ENCODE results near the gene PTPRK.
A peak's percentile ranks its signal among the peaks of the same experiment; 100 is the strongest.

The PTPRK gene

DNA sequence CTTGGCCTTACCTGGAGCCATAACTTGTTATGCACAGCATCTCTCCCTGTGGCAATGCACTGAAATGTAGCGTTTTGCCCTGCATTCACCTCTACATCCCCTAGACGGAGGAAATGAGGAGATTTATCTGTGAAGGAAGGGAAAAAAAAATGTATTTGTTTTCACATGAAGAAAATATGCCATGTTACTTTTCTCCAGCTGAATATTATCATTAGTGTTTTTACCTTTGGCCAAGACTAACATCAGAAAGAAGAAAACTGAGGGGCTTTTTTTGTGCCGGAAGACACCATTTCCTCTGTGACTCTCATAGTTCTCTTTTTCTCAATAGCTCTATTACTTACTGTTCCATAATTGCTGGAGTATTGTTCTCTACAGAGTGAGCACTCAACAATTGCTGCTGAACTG is 280.4 kb downstream of the PTPRK start:
- Histone ChIP-seq H3K79me2 (ENCODE audit: control insufficient read depth, insufficient read depth, low read length, poor library complexity) (no peaks in the 10 kb centered on the region), H3K9ac (ENCODE audit: low read length) (no peak overlapping the region), H3K27ac (ENCODE audit: low read depth, low read length) (no peak overlapping the region), H2AK5ac (ENCODE audit: low read length) (no peak overlapping the region), H2AFZ (ENCODE audit: insufficient read depth, low read length, poor library complexity) (no peak overlapping the region), H2BK12ac (ENCODE audit: low read length) (no peak overlapping the region), H3K4me1 (ENCODE audit: control insufficient read depth in 1 of 2, insufficient read depth in 2 of 2, low read length in 2 of 2) (no peaks in the 10 kb centered on the region), H4K12ac (ENCODE audit: low read depth, low read length) (no peak overlapping the region), H3K18ac (ENCODE audit: low read length) (no peak overlapping the region), H4K8ac (ENCODE audit: low read depth, low read length) (no peak overlapping the region), H3K4me2 (ENCODE audit: low read length) (no peak overlapping the region), H3K36me3 (ENCODE audit: control insufficient read depth in 1 of 2, insufficient read depth in 2 of 2, low read length in 2 of 2) (no peaks in the 10 kb centered on the region), H3K27me3 (ENCODE audit: insufficient read depth, low read length) (no peaks in the 10 kb centered on the region), H3K79me1 (ENCODE audit: low read length) (no peaks in the 10 kb centered on the region), H4K91ac (ENCODE audit: low read depth, low read length) (no peak overlapping the region), H3K4ac (ENCODE audit: low read depth, low read length) (no peak overlapping the region), H3K9me3 (ENCODE audit: insufficient read depth, low read depth, low read length) (no peaks in the 10 kb centered on the region), H2BK120ac (ENCODE audit: insufficient read depth, low read length, poor library complexity) (no peak overlapping the region), H3K23ac (ENCODE audit: low read length) (no peak overlapping the region), H3K4me3 (ENCODE audit: low read depth, low read length) (no peak overlapping the region), H2BK5ac (ENCODE audit: low read depth, low read length, poor library complexity) (no peak overlapping the region), H3K14ac (ENCODE audit: low read length) (no peak overlapping the region)
- no peak for DNase-seq
- no CpG with 5 or more reads among the region's 3 CpGs for WGBS (ENCODE audit: extremely low coverage, insufficient coverage, insufficient read length)

DNA sequence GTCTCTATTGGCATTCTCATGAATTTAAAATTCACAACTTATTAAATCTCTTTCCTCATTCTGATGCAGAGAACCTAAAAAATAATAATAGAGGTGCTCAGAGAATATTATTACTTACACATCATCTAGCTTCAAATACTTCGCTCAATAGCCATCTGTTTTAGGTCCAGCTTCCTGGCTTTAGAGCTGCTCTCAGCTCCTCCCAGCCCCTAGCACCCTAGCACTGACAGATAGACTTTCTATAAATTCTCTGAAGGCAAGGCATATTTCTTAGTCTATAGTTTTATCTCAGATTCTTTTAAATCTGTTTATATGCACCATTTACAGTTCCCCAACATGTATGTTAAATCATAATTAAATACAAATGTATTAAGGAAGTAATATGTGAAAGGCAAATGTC is 281.3 kb downstream of the PTPRK start:
- H3K9ac ChIP-seq (ENCODE audit: low read length) = no peak overlapping the region
- H3K27me3 ChIP-seq (ENCODE audit: insufficient read depth, low read length) = no peaks in the 10 kb centered on the region
- no peak overlapping the region for H3K4me3 ChIP-seq (ENCODE audit: low read depth, low read length)
- H3K79me2 ChIP-seq (ENCODE audit: control insufficient read depth, insufficient read depth, low read length, poor library complexity) = no peaks in the 10 kb centered on the region
- H4K8ac ChIP-seq (ENCODE audit: low read depth, low read length) = no peak overlapping the region
- H2AFZ ChIP-seq (ENCODE audit: insufficient read depth, low read length, poor library complexity) = no peak overlapping the region
- no peak overlapping the region for H3K14ac ChIP-seq (ENCODE audit: low read length)
- no peak overlapping the region for H2BK12ac ChIP-seq (ENCODE audit: low read length)
- H3K18ac ChIP-seq (ENCODE audit: low read length) = no peak overlapping the region
- no peaks in the 10 kb centered on the region for H3K9me3 ChIP-seq (ENCODE audit: insufficient read depth, low read depth, low read length)
- H3K4ac ChIP-seq (ENCODE audit: low read depth, low read length) = no peak overlapping the region
- no CpG with 5 or more reads among the region's 1 CpG for WGBS (ENCODE audit: extremely low coverage, insufficient coverage, insufficient read length)
- H3K4me1 ChIP-seq (ENCODE audit: control insufficient read depth in 1 of 2, insufficient read depth in 2 of 2, low read length in 2 of 2) = no peaks in the 10 kb centered on the region
- no peak overlapping the region for H3K4me2 ChIP-seq (ENCODE audit: low read length)
- no peaks in the 10 kb centered on the region for H3K36me3 ChIP-seq (ENCODE audit: control insufficient read depth in 1 of 2, insufficient read depth in 2 of 2, low read length in 2 of 2)
- no peak overlapping the region for H3K27ac ChIP-seq (ENCODE audit: low read depth, low read length)
- H4K12ac ChIP-seq (ENCODE audit: low read depth, low read length) = no peak overlapping the region
- H3K23ac ChIP-seq (ENCODE audit: low read length) = no peak overlapping the region
- H4K91ac ChIP-seq (ENCODE audit: low read depth, low read length) = no peak overlapping the region
- H3K79me1 ChIP-seq (ENCODE audit: low read length) = no peaks in the 10 kb centered on the region
- H2AK5ac ChIP-seq (ENCODE audit: low read length) = no peak overlapping the region
- no peak for DNase-seq
- H2BK5ac ChIP-seq (ENCODE audit: low read depth, low read length, poor library complexity) = no peak overlapping the region
- H2BK120ac ChIP-seq (ENCODE audit: insufficient read depth, low read length, poor library complexity) = no peak overlapping the region

DNA sequence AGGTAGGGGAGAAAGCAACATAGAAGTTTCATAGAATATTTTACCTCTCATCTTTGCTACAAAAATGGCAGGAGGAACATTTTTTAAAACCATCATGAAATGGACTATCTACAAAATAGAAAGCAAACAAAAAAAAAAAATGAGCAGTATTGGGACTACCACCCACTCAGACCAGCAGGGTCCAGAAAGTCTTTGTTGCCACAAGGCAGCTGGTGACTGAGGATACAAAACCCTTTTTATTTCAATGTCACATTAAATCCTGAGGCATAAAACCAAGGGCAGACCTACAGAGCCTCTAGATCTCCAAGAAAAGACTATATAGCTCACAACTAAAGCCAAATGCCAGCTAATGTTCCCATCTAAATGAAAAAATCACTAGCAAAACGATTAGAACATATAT is 282.2 kb downstream of the PTPRK start:
- no peaks in the 10 kb centered on the region for H3K27me3 ChIP-seq (ENCODE audit: insufficient read depth, low read length)
- no peak for DNase-seq
- no peak overlapping the region for H3K4me2 ChIP-seq (ENCODE audit: low read length)
- H2AK5ac ChIP-seq (ENCODE audit: low read length) = no peak overlapping the region
- H3K18ac ChIP-seq (ENCODE audit: low read length) = no peak overlapping the region
- H4K91ac ChIP-seq (ENCODE audit: low read depth, low read length) = no peak overlapping the region
- no CpG with 5 or more reads among the region's 1 CpG for WGBS (ENCODE audit: extremely low coverage, insufficient coverage, insufficient read length)
- H3K9ac ChIP-seq (ENCODE audit: low read length) = no peak overlapping the region
- H4K8ac ChIP-seq (ENCODE audit: low read depth, low read length) = no peak overlapping the region
- no peaks in the 10 kb centered on the region for H3K79me2 ChIP-seq (ENCODE audit: control insufficient read depth, insufficient read depth, low read length, poor library complexity)
- no peak overlapping the region for H3K27ac ChIP-seq (ENCODE audit: low read depth, low read length)
- no peak overlapping the region for H4K12ac ChIP-seq (ENCODE audit: low read depth, low read length)
- no peak overlapping the region for H3K4ac ChIP-seq (ENCODE audit: low read depth, low read length)
- no peak overlapping the region for H3K14ac ChIP-seq (ENCODE audit: low read length)
- H3K4me3 ChIP-seq (ENCODE audit: low read depth, low read length) = no peak overlapping the region
- no peak overlapping the region for H3K23ac ChIP-seq (ENCODE audit: low read length)
- H3K4me1 ChIP-seq (ENCODE audit: control insufficient read depth in 1 of 2, insufficient read depth in 2 of 2, low read length in 2 of 2) = no peaks in the 10 kb centered on the region
- no peak overlapping the region for H2BK12ac ChIP-seq (ENCODE audit: low read length)
- no peak overlapping the region for H2BK5ac ChIP-seq (ENCODE audit: low read depth, low read length, poor library complexity)
- H2AFZ ChIP-seq (ENCODE audit: insufficient read depth, low read length, poor library complexity) = no peak overlapping the region
- H3K79me1 ChIP-seq (ENCODE audit: low read length) = no peaks in the 10 kb centered on the region
- H3K36me3 ChIP-seq (ENCODE audit: control insufficient read depth in 1 of 2, insufficient read depth in 2 of 2, low read length in 2 of 2) = no peaks in the 10 kb centered on the region
- H3K9me3 ChIP-seq (ENCODE audit: insufficient read depth, low read depth, low read length) = no peaks in the 10 kb centered on the region
- H2BK120ac ChIP-seq (ENCODE audit: insufficient read depth, low read length, poor library complexity) = no peak overlapping the region

DNA sequence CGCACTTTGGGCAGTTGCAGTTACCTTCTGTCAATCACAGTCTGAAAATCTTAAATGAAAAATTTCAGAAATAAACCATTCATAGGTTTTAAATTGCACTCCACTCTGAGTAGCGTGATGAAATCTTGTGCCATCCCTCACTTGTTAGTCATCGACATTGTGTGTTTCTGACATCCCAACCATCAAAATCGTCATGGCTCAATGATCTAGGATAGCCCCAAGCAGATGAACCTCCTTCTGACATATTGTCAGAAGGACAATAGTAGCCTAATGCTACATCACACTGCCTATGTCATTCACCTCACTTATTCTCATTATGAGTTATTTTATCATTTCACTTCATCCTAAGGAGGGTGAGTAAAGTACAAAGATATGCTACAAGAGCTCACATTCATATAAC is 284.8 kb downstream of the PTPRK start:
- Histone ChIP-seq H3K18ac (ENCODE audit: low read length) (no peak overlapping the region), H3K23ac (ENCODE audit: low read length) (no peak overlapping the region), H3K9me3 (ENCODE audit: insufficient read depth, low read depth, low read length) (no peaks in the 10 kb centered on the region), H3K27me3 (ENCODE audit: insufficient read depth, low read length) (no peaks in the 10 kb centered on the region), H2BK120ac (ENCODE audit: insufficient read depth, low read length, poor library complexity) (no peak overlapping the region), H2AK5ac (ENCODE audit: low read length) (no peak overlapping the region), H3K27ac (ENCODE audit: low read depth, low read length) (no peak overlapping the region), H4K12ac (ENCODE audit: low read depth, low read length) (no peak overlapping the region), H4K8ac (ENCODE audit: low read depth, low read length) (no peak overlapping the region), H3K36me3 (ENCODE audit: control insufficient read depth in 1 of 2, insufficient read depth in 2 of 2, low read length in 2 of 2) (no peaks in the 10 kb centered on the region), H2AFZ (ENCODE audit: insufficient read depth, low read length, poor library complexity) (no peak overlapping the region), H3K4ac (ENCODE audit: low read depth, low read length) (no peak overlapping the region), H3K4me1 (ENCODE audit: control insufficient read depth in 1 of 2, insufficient read depth in 2 of 2, low read length in 2 of 2) (no peaks in the 10 kb centered on the region), H2BK5ac (ENCODE audit: low read depth, low read length, poor library complexity) (no peak overlapping the region), H3K4me3 (ENCODE audit: low read depth, low read length) (no peak overlapping the region), H4K91ac (ENCODE audit: low read depth, low read length) (no peak overlapping the region), H3K14ac (ENCODE audit: low read length) (no peak overlapping the region), H3K4me2 (ENCODE audit: low read length) (no peak overlapping the region), H3K79me2 (ENCODE audit: control insufficient read depth, insufficient read depth, low read length, poor library complexity) (no peaks in the 10 kb centered on the region), H3K79me1 (ENCODE audit: low read length) (no peaks in the 10 kb centered on the region), H3K9ac (ENCODE audit: low read length) (no peak overlapping the region), H2BK12ac (ENCODE audit: low read length) (no peak overlapping the region)
- peak; percentile 39 to 61 for DNase-seq
- no CpG with 5 or more reads among the region's 4 CpGs for WGBS (ENCODE audit: extremely low coverage, insufficient coverage, insufficient read length)
